Measurements from ENCODE around the gene STUM. TPM values are rescaled to one million over a fixed set of nuclear protein-coding genes. Genes with fewer than 3 reads are reported as not detected.

Gene STUM
- total RNA-seq, 4 donors from 2014 or later: 1.4 to 4.1 (median 3.3) TPM

GRCh38 chr1:226552061-226552460, 3.5 kb downstream of the STUM start:
- DNase-seq: no peak
- H3K27me3 ChIP-seq: peaks cover 28% of the 10 kb centered on the region
- H3K9me3 ChIP-seq: no peaks in the 10 kb centered on the region
- peak overlapping the region in 2 of 4 donors; percentile 6 to 74 for H3K27ac ChIP-seq
- no peaks in the 10 kb centered on the region for H3K36me3 ChIP-seq
- intact Hi-C loops (cut with DNase I; ENCODE audit: low total_unique reads): no loop called here
- 52 to 60% methylated on average over 4 of the region's 4 CpGs for WGBS, 2 donors (ENCODE audit: low coverage in 1 of 2)
- in situ Hi-C loops (cut with MboI; ENCODE audit: low pct_ligation_motif_present in 1 of 4, low pct_unique_long_range_greater_than_20kb in 1 of 4, low sequenced_read_pairs in 3 of 4): no loop called here
- TF ChIP-seq POLR2A (IDR thresholded peaks at IDR 0.05) (no peak), POLR2AphosphoS5 (IDR thresholded peaks at IDR 0.05) (no peak), EP300 (IDR thresholded peaks at IDR 0.05; ENCODE audit: low read depth) (no peak), CTCF (IDR thresholded peaks at IDR 0.05) (no peak)
- no peak overlapping the region for H3K4me3 ChIP-seq
- H3K4me1 ChIP-seq: peaks cover 8 to 46% (median 40%) of the 10 kb centered on the region in 4 donors

- no peak for TF ChIP-seq EP300 (IDR thresholded peaks at IDR 0.05; ENCODE audit: low read depth)
- no peak for TF ChIP-seq POLR2AphosphoS5 (IDR thresholded peaks at IDR 0.05)
- TF ChIP-seq CTCF (IDR thresholded peaks at IDR 0.05): no peak
- no peak for TF ChIP-seq POLR2A (IDR thresholded peaks at IDR 0.05)
- no peaks in the 10 kb centered on the region for H3K36me3 ChIP-seq
- no peak overlapping the region for H3K4me3 ChIP-seq
- H3K27me3 ChIP-seq: peaks cover 25% of the 10 kb centered on the region
- intact Hi-C loops (cut with DNase I; ENCODE audit: low total_unique reads) (no loop called here), in situ Hi-C loops (cut with MboI; ENCODE audit: low pct_ligation_motif_present in 1 of 4, low pct_unique_long_range_greater_than_20kb in 1 of 4, low sequenced_read_pairs in 3 of 4) (no loop called here)
- H3K4me1 ChIP-seq: peaks cover 8 to 37% (median 35%) of the 10 kb centered on the region in 4 donors
- DNase-seq: no peak
- no peaks in the 10 kb centered on the region for H3K9me3 ChIP-seq
- 75 to 86% methylated on average over 2 of the region's 2 CpGs for WGBS, 2 donors (ENCODE audit: low coverage in 1 of 2)
- no peak overlapping the region for H3K27ac ChIP-seq
These were observed 4.8 kb downstream of the STUM start for GRCh38 chr1:226553266-226553923.

GRCh38 chr1:226553924-226554282, 5.3 kb downstream of the STUM start:
- no peak for DNase-seq
- Histone ChIP-seq H3K27me3 (peaks cover 20% of the 10 kb centered on the region), H3K4me1 (peaks cover 8 to 33% (median 31%) of the 10 kb centered on the region in 4 donors), H3K27ac (no peak overlapping the region), H3K36me3 (no peaks in the 10 kb centered on the region), H3K9me3 (no peaks in the 10 kb centered on the region), H3K4me3 (no peak overlapping the region)
- TF ChIP-seq CTCF (IDR thresholded peaks at IDR 0.05) (no peak), POLR2AphosphoS5 (IDR thresholded peaks at IDR 0.05) (no peak), POLR2A (IDR thresholded peaks at IDR 0.05) (no peak), EP300 (IDR thresholded peaks at IDR 0.05; ENCODE audit: low read depth) (no peak)
- intact Hi-C loops (cut with DNase I; ENCODE audit: low total_unique reads) (no loop called here), in situ Hi-C loops (cut with MboI; ENCODE audit: low pct_ligation_motif_present in 1 of 4, low pct_unique_long_range_greater_than_20kb in 1 of 4, low sequenced_read_pairs in 3 of 4) (no loop called here)
- WGBS, 2 donors (ENCODE audit: low coverage in 1 of 2): 64 to 89% methylated on average over 4 to 6 of the region's 6 CpGs

- H3K4me1 ChIP-seq: peaks cover 3 to 21% (median 19%) of the 10 kb centered on the region in 4 donors
- H3K36me3 ChIP-seq: no peaks in the 10 kb centered on the region
- no peak overlapping the region for H3K4me3 ChIP-seq
- in situ Hi-C loops (cut with MboI; ENCODE audit: low pct_ligation_motif_present in 1 of 4, low pct_unique_long_range_greater_than_20kb in 1 of 4, low sequenced_read_pairs in 3 of 4): no loop called here
- TF ChIP-seq CTCF (IDR thresholded peaks at IDR 0.05) (no peak), POLR2A (IDR thresholded peaks at IDR 0.05) (no peak), POLR2AphosphoS5 (IDR thresholded peaks at IDR 0.05) (no peak), EP300 (IDR thresholded peaks at IDR 0.05; ENCODE audit: low read depth) (no peak)
- H3K27ac ChIP-seq: no peak overlapping the region
- H3K27me3 ChIP-seq: peaks cover 8% of the 10 kb centered on the region
- no peaks in the 10 kb centered on the region for H3K9me3 ChIP-seq
- intact Hi-C loops (cut with DNase I; ENCODE audit: low total_unique reads): no loop called here
- 88 to 92% methylated on average over 2 to 4 of the region's 4 CpGs for WGBS, 2 donors (ENCODE audit: low coverage in 1 of 2)
- DNase-seq: no peak
These were observed 6.5 kb downstream of the STUM start for GRCh38 chr1:226555092-226555491.

All from transverse colon (tissue), 4 donors.